Activated CD4-positive, CD25-positive, alpha-beta regulatory T cell treated with anti-CD3 and anti-CD28 coated beads, Interleukin-2, amount 50 U/mL, for 72 hours (primary cell): ENCODE results near the gene UGT1A8.
"Not testable (repeated sequence)": the region's sequence is repeated elsewhere in the genome, so short reads cannot be mapped to it uniquely, and the experiment has no call there.

Experiments used
- DNase-seq: peaks from one replicate; pipeline ENCODE4 v3.0.0; 2021

Gene UGT1A8

GRCh38 chr2:233617476-233617875 lies at the start of gene UGT1A8:
TSS of gene UGT1A8 (plus strand) at chr2:233617633. CDS start at chr2:233617708, 75 bp downstream.
- DNase-seq: not testable (repeated sequence)

DNA sequence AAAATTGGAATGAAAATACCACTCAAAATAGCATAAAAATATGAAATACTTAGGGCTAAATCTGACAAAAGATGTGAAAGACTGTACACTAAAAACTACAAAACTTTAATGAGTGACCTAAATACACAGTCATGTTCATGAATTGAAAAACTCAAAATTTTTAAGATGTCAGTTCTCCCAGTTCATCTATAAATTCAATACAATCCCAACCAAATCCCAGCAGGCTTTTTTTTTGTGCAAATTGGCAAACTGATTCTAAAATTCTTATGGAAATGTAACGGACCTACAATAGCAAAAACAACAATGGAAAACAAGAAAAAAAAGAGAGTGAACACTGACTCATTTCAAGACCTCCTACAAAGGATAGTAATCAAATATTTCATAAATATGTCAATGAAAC lies 46.4 kb upstream of the UGT1A8 start:
- DNase-seq: no peak

DNA sequence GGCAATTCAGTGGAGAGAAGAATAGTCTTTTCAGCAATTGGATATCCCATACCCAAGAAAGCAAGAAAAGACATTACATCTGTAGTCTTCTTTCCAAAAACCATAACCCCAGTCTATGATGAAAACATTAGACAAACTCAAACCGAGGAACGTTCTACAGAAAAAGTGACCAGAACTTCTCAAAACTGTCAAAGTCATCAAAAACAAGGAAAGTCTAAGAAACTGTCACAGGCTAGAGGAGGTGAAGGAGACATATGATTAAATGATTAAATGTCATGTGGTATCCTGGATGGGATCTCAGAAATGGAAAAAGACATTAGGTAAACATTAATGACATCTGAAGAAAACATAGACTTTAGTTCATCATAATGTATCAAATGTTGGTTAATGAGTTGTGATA lies 46.0 kb upstream of the UGT1A8 start:
- no peak for DNase-seq

DNA sequence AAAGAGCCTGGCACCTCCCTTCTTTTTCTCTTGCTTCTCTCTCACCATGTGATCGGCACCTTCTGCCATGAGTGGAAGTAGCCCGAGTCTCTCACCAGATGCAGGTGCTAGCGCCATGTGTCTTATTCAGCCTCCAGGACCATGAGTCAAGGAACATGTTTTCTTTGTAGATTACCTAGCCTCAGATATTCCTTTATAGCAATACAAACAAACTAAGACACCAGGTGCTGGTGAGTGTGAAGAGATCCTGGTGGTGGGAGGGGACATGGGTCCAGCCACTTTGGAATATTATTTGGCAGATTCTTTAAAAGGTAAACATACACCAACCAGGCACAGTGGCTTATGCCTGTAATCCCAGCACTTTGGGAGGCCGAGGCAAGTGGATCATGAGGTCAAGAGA lies 45.0 kb upstream of the UGT1A8 start:
- DNase-seq: no peak

DNA sequence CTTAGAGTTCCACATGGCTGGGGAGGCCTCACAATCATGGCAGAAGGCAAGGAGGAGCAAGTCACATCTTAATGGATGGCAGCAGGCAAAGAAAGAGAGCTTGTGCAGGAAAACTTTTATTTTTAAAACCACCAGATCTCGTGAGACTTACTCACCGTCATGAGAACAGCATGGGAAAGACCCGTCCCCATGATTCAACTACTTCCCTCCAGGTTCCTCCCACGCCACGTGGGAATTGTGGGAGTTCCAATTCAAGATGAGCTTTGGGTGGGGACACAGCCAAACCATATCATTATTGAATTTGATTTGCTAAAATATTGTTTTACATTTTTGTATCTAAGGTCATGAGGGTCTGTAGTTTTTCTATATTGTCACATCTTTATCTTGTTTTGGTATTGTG lies 40.1 kb upstream of the UGT1A8 start:
- DNase-seq: not testable (repeated sequence)

GRCh38 chr2:233583217-233583965 lies 34.0 kb upstream of the UGT1A8 start:
- DNase-seq: not testable (repeated sequence)

GRCh38 chr2:233584210-233584609 lies 33.2 kb upstream of the UGT1A8 start:
- no peak for DNase-seq

GRCh38 chr2:233588400-233588799 lies 29.0 kb upstream of the UGT1A8 start:
- DNase-seq: no peak

DNA sequence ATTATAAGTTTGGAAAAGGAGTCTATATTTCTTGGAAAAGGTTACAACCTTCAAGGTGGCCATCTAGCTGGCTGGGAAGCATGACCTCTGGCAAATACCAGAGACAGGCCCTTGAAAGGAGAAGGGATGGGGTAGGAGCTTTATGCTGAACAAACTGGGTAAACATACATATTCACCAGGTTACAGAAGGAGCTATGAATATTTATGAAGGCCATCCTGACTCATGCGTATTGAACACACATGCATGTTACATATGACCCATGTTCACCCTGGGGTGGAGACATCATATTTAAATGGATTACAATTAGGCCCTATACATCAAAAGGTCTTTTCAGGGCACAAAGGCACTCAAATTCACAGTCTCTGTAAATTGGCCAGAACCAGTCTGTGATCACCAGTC lies 24.7 kb upstream of the UGT1A8 start:
- not testable (repeated sequence) for DNase-seq

GRCh38 chr2:233593201-233593600 lies 24.2 kb upstream of the UGT1A8 start:
- DNase-seq: no peak

- no peak for DNase-seq
Observed at GRCh38 chr2:233597522-233597921, 19.9 kb upstream of the UGT1A8 start.

- DNase-seq: no peak
Observed at GRCh38 chr2:233598952-233599351, 18.5 kb upstream of the UGT1A8 start.

- no peak for DNase-seq
Observed at GRCh38 chr2:233600386-233600785, 17.0 kb upstream of the UGT1A8 start.

DNA sequence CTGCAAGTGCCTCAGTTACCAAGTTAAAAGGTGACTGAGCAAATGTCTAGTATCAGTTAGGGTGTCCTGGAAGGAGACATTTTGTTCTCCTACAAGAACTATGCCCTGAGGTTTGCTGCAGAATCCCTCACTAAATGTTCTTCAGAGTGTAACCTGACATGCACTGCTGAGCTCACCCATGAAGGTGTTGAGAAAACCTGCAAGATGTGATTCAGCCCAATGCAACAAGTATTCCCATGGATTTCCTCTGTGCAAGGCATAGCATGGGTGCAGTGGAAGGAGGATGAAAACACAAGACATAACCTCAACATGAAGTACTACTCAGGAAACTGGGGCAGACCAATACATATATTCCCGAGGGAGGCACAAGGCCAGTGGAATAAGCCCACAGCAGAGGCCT lies 15.4 kb upstream of the UGT1A8 start:
- no peak for DNase-seq

- DNase-seq: no peak
Observed at GRCh38 chr2:233603520-233603919, 13.9 kb upstream of the UGT1A8 start.

GRCh38 chr2:233604826-233605225 lies 12.6 kb upstream of the UGT1A8 start:
- no peak for DNase-seq

GRCh38 chr2:233605680-233606079 lies 11.8 kb upstream of the UGT1A8 start:
- no peak for DNase-seq

GRCh38 chr2:233611284-233611683 lies 6.1 kb upstream of the UGT1A8 start:
- no peak for DNase-seq

DNA sequence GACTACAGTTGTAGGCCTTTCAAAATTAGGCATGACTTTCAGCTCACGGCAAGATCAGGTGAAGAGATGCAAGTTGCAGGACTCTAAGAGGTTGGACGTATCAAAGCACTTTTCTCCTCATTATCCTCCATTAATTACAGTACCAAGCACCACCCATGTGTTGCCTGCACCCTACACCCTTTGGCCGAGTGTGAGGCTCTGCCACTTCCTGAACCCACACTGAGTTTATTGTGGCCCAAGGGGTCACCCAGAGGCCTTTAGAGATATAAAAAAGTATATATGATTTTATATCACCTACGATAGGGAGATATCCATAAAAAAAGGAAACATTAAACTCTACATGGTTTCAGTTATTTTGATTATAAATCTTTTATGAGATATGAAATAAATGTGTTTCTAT lies 2.8 kb downstream of the UGT1A8 start:
- DNase-seq: no peak

DNA sequence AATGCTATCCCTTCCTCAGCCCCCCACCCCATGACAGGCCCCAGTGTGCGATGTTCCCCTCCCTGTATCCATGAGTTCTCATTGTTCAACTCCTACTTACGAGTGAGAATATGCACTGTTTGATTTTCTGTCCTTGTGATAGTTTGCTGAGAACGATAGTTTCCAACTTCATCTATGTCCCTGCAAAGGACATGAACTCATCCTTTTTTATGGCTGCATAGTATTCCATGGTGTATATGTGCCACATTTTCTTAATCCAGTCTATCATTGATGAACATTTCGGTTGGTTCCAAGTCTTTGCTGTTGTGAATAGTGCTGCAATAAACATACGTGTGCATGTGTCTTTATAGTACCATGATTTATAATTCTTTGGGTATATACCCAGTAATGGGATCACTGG lies 4.4 kb downstream of the UGT1A8 start:
- not testable (repeated sequence) for DNase-seq

GRCh38 chr2:233627331-233628025 lies 10.0 kb downstream of the UGT1A8 start:
- no peak for DNase-seq

GRCh38 chr2:233636306-233636705 lies 18.9 kb downstream of the UGT1A8 start, which contains the start of gene UGT1A10:
TSS of gene UGT1A10 (plus strand) at chr2:233636448. CDS start at chr2:233636523, 75 bp downstream.
- DNase-seq: not testable (repeated sequence)

- DNase-seq: no peak
Observed at GRCh38 chr2:233638836-233639235, 21.4 kb downstream of the UGT1A8 start.

DNA sequence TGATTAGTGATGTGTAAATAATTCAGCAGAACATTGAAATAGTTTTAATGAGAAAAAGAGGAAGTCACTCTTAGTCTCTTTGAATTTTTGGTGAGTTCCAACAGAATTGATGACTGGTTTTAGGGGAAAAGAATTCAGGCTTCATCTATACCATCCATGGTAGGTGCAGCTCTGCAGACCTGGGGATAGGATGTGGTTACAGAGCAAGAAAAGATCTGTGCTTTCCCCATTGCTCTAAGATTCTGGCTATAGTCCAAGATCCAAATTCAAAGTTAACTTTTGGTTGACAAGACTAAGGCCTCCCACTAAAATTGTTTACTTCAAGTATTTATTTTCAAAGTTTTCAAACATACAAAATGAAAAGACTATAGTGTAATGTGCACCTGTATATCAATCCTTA lies 22.4 kb downstream of the UGT1A8 start:
- DNase-seq: no peak
